ENCODE measurements around the gene IGF2BP1. TPM values are rescaled to one million over a fixed set of nuclear protein-coding genes. Genes with fewer than 3 reads are reported as not detected.

The IGF2BP1 gene
- total RNA-seq, 1 donor from 2014 or later, result 260 TPM

DNA sequence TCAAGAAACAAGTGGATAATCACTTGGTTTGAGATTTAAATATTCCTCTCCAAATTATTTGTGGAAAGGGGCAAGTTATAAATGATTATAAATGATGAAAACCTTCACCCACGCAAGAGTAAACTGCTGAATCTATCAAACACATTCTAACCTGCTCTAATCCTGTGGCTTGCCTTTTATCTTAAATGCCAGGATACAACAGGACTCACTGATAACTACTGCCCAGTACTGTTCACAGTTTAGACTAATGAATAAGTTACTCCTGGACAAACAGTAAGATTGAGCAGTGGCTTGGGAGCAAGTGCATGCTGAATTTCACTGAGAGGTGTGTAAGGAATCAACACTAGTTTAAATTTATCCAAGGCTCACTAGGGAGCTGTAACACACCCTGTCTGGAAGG, 31.1 kb downstream of the IGF2BP1 start:
- Histone ChIP-seq H3K79me2 (ENCODE audit: insufficient read depth, low read length) (peaks cover 58% of the 10 kb centered on the region), H3K27ac (ENCODE audit: low read depth, low read length) (no peak overlapping the region), H3K36me3 (ENCODE audit: insufficient read depth, low read length) (peaks cover 6% of the 10 kb centered on the region), H3K4me1 (ENCODE audit: insufficient read depth, low read length) (peaks cover 2% of the 10 kb centered on the region), H3K4me3 (ENCODE audit: insufficient read depth, low read depth, low read length) (no peak overlapping the region), H3K9ac (ENCODE audit: low read length) (no peak overlapping the region), H3K27me3 (ENCODE audit: insufficient read depth, low read length) (no peaks in the 10 kb centered on the region), H2AFZ (ENCODE audit: low read depth, low read length) (no peak overlapping the region), H3K4me2 (ENCODE audit: low read length) (no peak overlapping the region), H3K9me3 (ENCODE audit: insufficient read depth, low read depth, low read length) (no peaks in the 10 kb centered on the region), H4K20me1 (ENCODE audit: insufficient read depth, low read length) (peaks cover 47% of the 10 kb centered on the region)
- no peak for DNase-seq (ENCODE audit: low read depth)
- Mint-ChIP-seq H3K9me3 (ENCODE audit: unreplicated experiment) (no peaks in the 10 kb centered on the region), H3K27ac (ENCODE audit: unreplicated experiment) (no peak overlapping the region), H3K36me3 (ENCODE audit: low read depth, unreplicated experiment) (peaks cover 10% of the 10 kb centered on the region), H3K27me3 (ENCODE audit: low read depth, unreplicated experiment) (no peaks in the 10 kb centered on the region), H3K4me3 (ENCODE audit: unreplicated experiment) (no peak overlapping the region), H3K4me1 (ENCODE audit: low read depth, unreplicated experiment) (peaks cover 22% of the 10 kb centered on the region)
- TF ChIP-seq, protein P1, sequence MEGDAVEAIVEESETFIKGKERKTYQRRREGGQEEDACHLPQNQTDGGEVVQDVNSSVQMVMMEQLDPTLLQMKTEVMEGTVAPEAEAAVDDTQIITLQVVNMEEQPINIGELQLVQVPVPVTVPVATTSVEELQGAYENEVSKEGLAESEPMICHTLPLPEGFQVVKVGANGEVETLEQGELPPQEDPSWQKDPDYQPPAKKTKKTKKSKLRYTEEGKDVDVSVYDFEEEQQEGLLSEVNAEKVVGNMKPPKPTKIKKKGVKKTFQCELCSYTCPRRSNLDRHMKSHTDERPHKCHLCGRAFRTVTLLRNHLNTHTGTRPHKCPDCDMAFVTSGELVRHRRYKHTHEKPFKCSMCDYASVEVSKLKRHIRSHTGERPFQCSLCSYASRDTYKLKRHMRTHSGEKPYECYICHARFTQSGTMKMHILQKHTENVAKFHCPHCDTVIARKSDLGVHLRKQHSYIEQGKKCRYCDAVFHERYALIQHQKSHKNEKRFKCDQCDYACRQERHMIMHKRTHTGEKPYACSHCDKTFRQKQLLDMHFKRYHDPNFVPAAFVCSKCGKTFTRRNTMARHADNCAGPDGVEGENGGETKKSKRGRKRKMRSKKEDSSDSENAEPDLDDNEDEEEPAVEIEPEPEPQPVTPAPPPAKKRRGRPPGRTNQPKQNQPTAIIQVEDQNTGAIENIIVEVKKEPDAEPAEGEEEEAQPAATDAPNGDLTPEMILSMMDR (IDR thresholded peaks at IDR 0.05; ENCODE audit: insufficient read depth, low read depth, low read length), result no peak
- no peak for FAIRE-seq

DNA sequence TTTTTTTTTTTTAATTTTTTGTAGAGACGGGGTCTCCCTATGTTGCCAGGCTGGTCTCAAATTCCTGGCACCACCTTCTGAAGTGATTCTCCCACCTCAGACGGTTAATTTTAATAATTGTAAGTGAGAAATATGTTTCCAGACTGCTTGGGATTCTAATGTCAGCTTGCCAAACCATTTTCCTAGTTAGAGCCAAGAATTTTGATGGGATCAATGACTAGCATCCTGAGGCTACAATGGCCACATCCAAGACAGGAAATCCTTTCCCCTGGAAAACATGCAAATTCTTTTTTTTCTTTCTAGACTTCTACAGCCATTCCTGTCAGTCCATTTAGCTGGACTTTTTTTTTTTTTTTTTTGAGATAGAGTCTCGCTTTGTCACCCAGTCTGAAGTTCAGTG, 32.6 kb downstream of the IGF2BP1 start:
- Histone ChIP-seq H2AFZ (ENCODE audit: low read depth, low read length) (no peak overlapping the region), H3K9me3 (ENCODE audit: insufficient read depth, low read depth, low read length) (no peaks in the 10 kb centered on the region), H3K36me3 (ENCODE audit: insufficient read depth, low read length) (peaks cover 13% of the 10 kb centered on the region), H3K4me1 (ENCODE audit: insufficient read depth, low read length) (no peaks in the 10 kb centered on the region), H4K20me1 (ENCODE audit: insufficient read depth, low read length) (peaks cover 38% of the 10 kb centered on the region), H3K27me3 (ENCODE audit: insufficient read depth, low read length) (no peaks in the 10 kb centered on the region), H3K79me2 (ENCODE audit: insufficient read depth, low read length) (peaks cover 47% of the 10 kb centered on the region), H3K4me2 (ENCODE audit: low read length) (no peak overlapping the region), H3K9ac (ENCODE audit: low read length) (no peak overlapping the region), H3K4me3 (ENCODE audit: insufficient read depth, low read depth, low read length) (no peak overlapping the region), H3K27ac (ENCODE audit: low read depth, low read length) (no peak overlapping the region)
- DNase-seq (ENCODE audit: low read depth), result peak; percentile 54
- H3K4me3 Mint-ChIP-seq (ENCODE audit: unreplicated experiment), result no peak overlapping the region
- no peak overlapping the region for H3K27ac Mint-ChIP-seq (ENCODE audit: unreplicated experiment)
- FAIRE-seq, result no peak
- no peaks in the 10 kb centered on the region for H3K27me3 Mint-ChIP-seq (ENCODE audit: low read depth, unreplicated experiment)
- no peaks in the 10 kb centered on the region for H3K9me3 Mint-ChIP-seq (ENCODE audit: unreplicated experiment)
- H3K4me1 Mint-ChIP-seq (ENCODE audit: low read depth, unreplicated experiment), result peaks cover 17% of the 10 kb centered on the region
- TF ChIP-seq, protein P1 (IDR thresholded peaks at IDR 0.05; ENCODE audit: insufficient read depth, low read depth, low read length), result no peak
- TF ChIP-seq EZH2 (IDR thresholded peaks at IDR 0.05; ENCODE audit: insufficient read depth, low read length), result no peak
- peaks cover 14% of the 10 kb centered on the region for H3K36me3 Mint-ChIP-seq (ENCODE audit: low read depth, unreplicated experiment)

DNA sequence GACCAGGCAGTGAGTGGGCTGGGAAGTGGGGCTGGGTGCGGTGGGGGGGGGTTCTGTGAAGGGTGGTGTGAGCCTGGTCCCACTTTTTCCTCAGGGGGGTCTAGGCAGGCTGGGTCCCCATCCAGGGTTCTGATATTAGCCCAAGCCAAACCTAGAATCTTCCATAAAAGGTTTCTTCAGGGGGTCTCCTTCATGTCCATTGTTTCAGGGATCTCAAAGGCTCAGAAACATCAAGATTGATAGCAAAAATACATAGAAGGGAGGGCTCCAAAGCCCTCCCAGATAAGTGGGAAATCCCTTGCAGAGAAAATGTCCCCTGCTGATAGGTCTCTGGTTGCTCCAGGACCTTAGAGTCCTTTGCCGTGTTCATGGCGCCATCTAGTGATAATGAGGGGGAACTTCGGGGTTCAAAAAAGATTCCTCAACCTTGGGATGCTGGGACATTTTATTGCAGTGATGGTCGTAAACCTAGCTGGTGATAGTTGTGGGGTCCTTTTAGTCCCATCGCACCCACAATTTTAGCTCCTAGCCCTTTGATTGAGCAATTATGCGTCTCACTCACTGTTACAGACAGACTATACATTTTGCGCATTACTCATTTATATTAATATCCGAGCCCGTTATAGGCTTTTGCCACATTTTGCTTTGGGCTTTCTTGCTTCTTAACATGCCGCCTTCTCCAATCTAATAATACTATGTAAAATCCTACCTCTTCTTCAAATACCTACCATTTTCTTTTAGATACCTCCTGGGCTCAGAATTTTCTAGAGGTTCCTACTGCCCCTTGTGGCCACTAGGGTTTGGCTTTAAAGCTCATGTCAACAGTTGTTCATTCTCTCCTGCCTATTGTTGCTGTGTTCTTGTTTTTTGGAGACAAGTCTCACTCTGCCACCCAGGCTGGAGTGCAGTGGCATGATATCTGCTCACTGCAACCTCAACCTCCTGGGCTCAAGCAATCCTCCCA, 35.1 kb downstream of the IGF2BP1 start:
- Histone ChIP-seq H3K4me2 (ENCODE audit: low read length) (no peak overlapping the region), H3K4me1 (ENCODE audit: insufficient read depth, low read length) (no peaks in the 10 kb centered on the region)

More for the DNA sequence above, 35.1 kb downstream of the IGF2BP1 start:
- H3K4me1 Mint-ChIP-seq (ENCODE audit: low read depth, unreplicated experiment), result peaks cover 14% of the 10 kb centered on the region
- H3K27ac Mint-ChIP-seq (ENCODE audit: unreplicated experiment), result peak overlapping the region; percentile 75
- Histone ChIP-seq H2AFZ (ENCODE audit: low read depth, low read length) (no peak overlapping the region), H3K9me3 (ENCODE audit: insufficient read depth, low read depth, low read length) (no peaks in the 10 kb centered on the region), H3K27me3 (ENCODE audit: insufficient read depth, low read length) (no peaks in the 10 kb centered on the region), H3K9ac (ENCODE audit: low read length) (peak overlapping the region; percentile 4), H3K27ac (ENCODE audit: low read depth, low read length) (no peak overlapping the region), H3K4me3 (ENCODE audit: insufficient read depth, low read depth, low read length) (no peak overlapping the region), H3K79me2 (ENCODE audit: insufficient read depth, low read length) (peaks cover 34% of the 10 kb centered on the region), H3K36me3 (ENCODE audit: insufficient read depth, low read length) (peaks cover 15% of the 10 kb centered on the region), H4K20me1 (ENCODE audit: insufficient read depth, low read length) (peaks cover 34% of the 10 kb centered on the region)
- no peak for FAIRE-seq
- peak; percentile 43 for DNase-seq (ENCODE audit: low read depth)
- no peaks in the 10 kb centered on the region for H3K9me3 Mint-ChIP-seq (ENCODE audit: unreplicated experiment)
- peak overlapping the region; percentile 23 for H3K4me3 Mint-ChIP-seq (ENCODE audit: unreplicated experiment)
- no peak for TF ChIP-seq EZH2 (IDR thresholded peaks at IDR 0.05; ENCODE audit: insufficient read depth, low read length)
- TF ChIP-seq, protein P1 (IDR thresholded peaks at IDR 0.05; ENCODE audit: insufficient read depth, low read depth, low read length), result peak; percentile 77
- no peaks in the 10 kb centered on the region for H3K27me3 Mint-ChIP-seq (ENCODE audit: low read depth, unreplicated experiment)
- H3K36me3 Mint-ChIP-seq (ENCODE audit: low read depth, unreplicated experiment), result peaks cover 14% of the 10 kb centered on the region

Measured in astrocyte (in vitro differentiated cells and primary cell).